Esophagus squamous epithelium (tissue), 5 donors: ENCODE results near the gene MSH4. TPM values are rescaled to one million over a fixed set of nuclear protein-coding genes. Genes with fewer than 3 reads are reported as not detected.
"Not testable (repeated sequence)": the region's sequence is repeated elsewhere in the genome, so short reads cannot be mapped to it uniquely, and the experiment has no call there.

ENCODE experiments used
- DNase-seq: peaks from one replicate; lab custom pipeline; 2025; lab: John Stamatoyannopoulos, UW
- H3K27ac ChIP-seq, 4 donors: fragments of 200-600 bp; sonication (generic); one replicate each; pipeline ENCODE4 v1.5.1; 2016 to 2019; ENCODE audit warnings: mild to moderate bottlenecking in 1 of 4
- H3K27me3 ChIP-seq, 4 donors: fragments of 200-600 bp; sonication (generic); 1 replicate in 3 of 4; 2 replicates in 1 of 4; pipeline versions ENCODE4 v1.5.1 to v1.6.0; 2017 to 2021; ENCODE audit warnings: antibody characterized with exemption in 1 of 4
- H3K36me3 ChIP-seq, 3 donors: fragments of 200-600 bp; sonication (generic); one replicate each; pipeline ENCODE4 v1.5.1; 2016 to 2019
- H3K4me1 ChIP-seq, 3 donors: fragments of 200-600 bp; sonication (generic); one replicate each; pipeline ENCODE4 v1.5.1; 2017 to 2019
- H3K4me3 ChIP-seq, 4 donors: fragments of 200-600 bp; sonication (generic); 1 replicate in 3 of 4; 2 replicates in 1 of 4; pipeline ENCODE4 v1.5.1; 2016 to 2019; ENCODE audit warnings: mild to moderate bottlenecking in 2 of 4, moderate library complexity in 1 of 4
- H3K9me3 ChIP-seq, 3 donors: fragments of 200-600 bp; sonication (generic); one replicate each; pipeline ENCODE4 v1.5.1; 2016 to 2019
- POLR2A ChIP-seq, 4 donors: fragments of 450-650 bp; IDR thresholded peaks; one replicate each; pipeline ENCODE4 v1.6.1; 2017; ENCODE audit warnings: antibody characterized with exemption in 4 of 4, mild to moderate bottlenecking in 4 of 4, moderate library complexity in 3 of 4
- WGBS, 2 donors: methylation state at CpG; one replicate each; pipeline ENCODE4 v1.1.5; 2018; 5-methylcytosine and 5-hydroxymethylcytosine counted together
- intact Hi-C: fragments of 100-400 bp; cut with DNase I; formaldehyde crosslinking; loops from one replicate; pipeline ENCODE4 v1.15.0; 2022
- total RNA-seq, 4 donors: library from RNA; depleted of rRNA; stranded (reverse); fragments of >200 nt; gene quantifications; one replicate each; pipeline ENCODE4 v1.1.0, GENCODE V29; 2016
- TF ChIP-seq, protein P1 (sequence below), 6 experiments: fragments of 450-650 bp in 4 of 6; fragments of 200-600 bp in 2 of 6; sonication (generic) in 2 of 6; IDR thresholded peaks; one replicate each; pipeline ENCODE4 v1.5.1; 2016 to 2019; ENCODE audit warnings: antibody characterized with exemption in 6 of 6, mild to moderate bottlenecking in 4 of 6, moderate library complexity in 4 of 6
- donor health status: DM: yes; HTN: yes; CAD: no.

MSH4 gene
- total RNA-seq, 4 donors from 2014 or later = 0.35 to 0.38 TPM; not detected in 2

DNA sequence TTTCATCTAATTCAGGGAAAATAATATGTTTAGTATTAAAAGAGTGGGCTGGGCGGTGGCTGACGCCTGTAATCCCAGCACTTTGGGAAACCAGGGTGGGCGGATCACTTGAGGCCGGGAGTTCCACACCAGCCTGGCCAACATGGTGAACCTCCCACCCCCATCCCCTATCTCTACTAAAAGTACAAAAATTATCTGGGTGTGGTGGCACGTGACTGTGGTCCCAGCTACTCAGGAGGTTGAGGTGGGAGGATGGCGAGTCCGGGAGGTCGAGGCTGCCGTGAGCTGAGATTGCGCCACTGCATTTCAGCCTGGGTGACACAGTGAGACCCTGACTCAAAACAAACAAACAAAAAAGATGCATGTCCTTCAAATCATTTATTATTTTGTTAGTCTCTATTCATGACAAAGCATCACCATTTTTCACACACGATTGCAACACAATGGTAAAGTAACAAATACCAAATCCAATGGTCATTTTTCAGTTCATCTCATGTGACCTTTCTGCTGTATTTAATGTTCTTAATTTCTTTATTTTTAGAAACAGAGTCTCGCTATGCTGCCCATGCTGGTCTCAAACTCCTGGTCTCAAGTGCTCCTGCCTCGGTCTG lies 1.0 kb downstream of the MSH4 start:
- WGBS, 2 donors = 85 to 87% methylated on average over 13 of the region's 13 CpGs
- no peaks in the 10 kb centered on the region for H3K9me3 ChIP-seq
- intact Hi-C loops = no loop called here
- H3K27ac ChIP-seq = no peak overlapping the region
- TF ChIP-seq, protein P1, sequence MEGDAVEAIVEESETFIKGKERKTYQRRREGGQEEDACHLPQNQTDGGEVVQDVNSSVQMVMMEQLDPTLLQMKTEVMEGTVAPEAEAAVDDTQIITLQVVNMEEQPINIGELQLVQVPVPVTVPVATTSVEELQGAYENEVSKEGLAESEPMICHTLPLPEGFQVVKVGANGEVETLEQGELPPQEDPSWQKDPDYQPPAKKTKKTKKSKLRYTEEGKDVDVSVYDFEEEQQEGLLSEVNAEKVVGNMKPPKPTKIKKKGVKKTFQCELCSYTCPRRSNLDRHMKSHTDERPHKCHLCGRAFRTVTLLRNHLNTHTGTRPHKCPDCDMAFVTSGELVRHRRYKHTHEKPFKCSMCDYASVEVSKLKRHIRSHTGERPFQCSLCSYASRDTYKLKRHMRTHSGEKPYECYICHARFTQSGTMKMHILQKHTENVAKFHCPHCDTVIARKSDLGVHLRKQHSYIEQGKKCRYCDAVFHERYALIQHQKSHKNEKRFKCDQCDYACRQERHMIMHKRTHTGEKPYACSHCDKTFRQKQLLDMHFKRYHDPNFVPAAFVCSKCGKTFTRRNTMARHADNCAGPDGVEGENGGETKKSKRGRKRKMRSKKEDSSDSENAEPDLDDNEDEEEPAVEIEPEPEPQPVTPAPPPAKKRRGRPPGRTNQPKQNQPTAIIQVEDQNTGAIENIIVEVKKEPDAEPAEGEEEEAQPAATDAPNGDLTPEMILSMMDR (IDR thresholded peaks at IDR 0.05) = no peak
- no peak for TF ChIP-seq POLR2A (IDR thresholded peaks at IDR 0.05)
- H3K27me3 ChIP-seq = no peaks in the 10 kb centered on the region
- H3K4me3 ChIP-seq = no peak overlapping the region
- peaks cover 0 to 14% (median 0%) of the 10 kb centered on the region in 3 donors for H3K4me1 ChIP-seq
- no peak for DNase-seq
- peaks cover 26 to 52% (median 28%) of the 10 kb centered on the region in 3 donors for H3K36me3 ChIP-seq

DNA sequence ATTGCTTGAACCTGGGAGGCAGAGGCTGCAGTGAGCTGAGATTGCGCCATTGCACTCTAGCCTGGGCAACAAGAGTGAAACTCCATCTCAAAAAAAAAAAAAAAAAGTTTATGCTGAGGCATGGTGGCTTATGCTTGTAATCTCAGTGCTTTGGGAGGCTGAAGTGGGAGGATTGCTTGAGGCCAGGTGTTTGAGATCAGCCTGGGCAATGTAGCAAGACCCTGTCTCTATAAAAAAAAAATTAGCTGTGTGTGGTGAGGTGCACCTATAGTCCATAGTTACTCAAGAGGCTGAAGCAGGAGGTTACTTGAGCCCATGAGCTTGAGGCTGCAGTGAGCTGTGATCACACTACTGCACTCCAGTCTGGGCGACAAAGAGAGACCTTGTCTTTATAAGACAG lies 4.8 kb downstream of the MSH4 start:
- intact Hi-C loops, DNase-seq, H3K9me3 ChIP-seq, H3K4me1 ChIP-seq, H3K27ac ChIP-seq, H3K4me3 ChIP-seq, H3K27me3 ChIP-seq: not testable (repeated sequence)
- WGBS, 2 donors = 88 to 90% methylated on average over 2 of the region's 2 CpGs
- peaks cover 0 to 15% (median 8%) of the 10 kb centered on the region in 3 donors for H3K36me3 ChIP-seq

DNA sequence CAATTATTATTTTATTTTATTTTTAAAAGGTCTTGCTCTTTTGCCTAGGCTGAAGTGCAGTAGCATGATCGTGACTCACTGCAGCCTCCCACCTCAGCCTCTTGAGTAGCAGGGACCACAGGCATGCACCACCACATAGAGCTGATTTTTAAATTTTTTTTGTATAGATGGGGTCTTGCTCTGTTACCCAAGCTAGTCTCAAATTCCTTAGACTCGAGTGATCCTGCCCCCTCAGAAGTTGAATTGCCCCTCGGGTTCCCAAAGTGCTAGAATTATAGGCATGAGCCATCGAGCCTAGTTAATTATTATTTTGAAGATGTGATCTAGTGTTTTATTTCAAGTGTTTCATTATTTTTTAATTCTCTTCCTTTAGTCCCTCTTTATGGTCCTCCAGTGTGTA lies 12.2 kb downstream of the MSH4 start:
- no peaks in the 10 kb centered on the region for H3K27me3 ChIP-seq
- DNase-seq = no peak
- intact Hi-C loops = no loop called here
- TF ChIP-seq POLR2A (IDR thresholded peaks at IDR 0.05) = no peak
- TF ChIP-seq, protein P1 (IDR thresholded peaks at IDR 0.05) = no peak
- no peaks in the 10 kb centered on the region for H3K9me3 ChIP-seq
- H3K36me3 ChIP-seq = no peaks in the 10 kb centered on the region
- no peak overlapping the region for H3K4me3 ChIP-seq
- WGBS, 2 donors = 89 to 93% methylated on average over 4 of the region's 4 CpGs
- H3K4me1 ChIP-seq = no peaks in the 10 kb centered on the region
- H3K27ac ChIP-seq = no peak overlapping the region

DNA sequence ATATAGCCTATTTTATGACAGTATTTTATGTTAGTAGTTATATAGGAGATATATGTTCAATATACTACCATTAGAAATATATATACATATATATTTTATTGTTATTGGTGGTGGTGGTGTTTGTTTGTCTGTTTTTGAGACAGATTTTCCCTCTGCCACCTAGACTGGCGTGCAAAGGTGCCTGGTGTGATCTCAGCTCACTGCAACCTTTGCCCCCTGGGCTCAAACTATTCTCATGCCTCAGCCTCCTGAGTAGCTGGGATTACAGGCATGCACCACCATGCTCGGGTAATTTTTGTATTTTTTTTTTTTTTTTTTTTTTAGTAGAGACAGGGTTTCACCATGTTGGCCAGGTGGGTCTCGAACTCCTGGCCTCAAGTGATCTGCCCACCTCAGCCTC lies 13.4 kb downstream of the MSH4 start:
- H3K4me1 ChIP-seq, H3K27ac ChIP-seq, intact Hi-C loops, H3K36me3 ChIP-seq, H3K9me3 ChIP-seq, DNase-seq, H3K27me3 ChIP-seq, H3K4me3 ChIP-seq: not testable (repeated sequence)
- 82 to 91% methylated on average over 3 of the region's 3 CpGs for WGBS, 2 donors

DNA sequence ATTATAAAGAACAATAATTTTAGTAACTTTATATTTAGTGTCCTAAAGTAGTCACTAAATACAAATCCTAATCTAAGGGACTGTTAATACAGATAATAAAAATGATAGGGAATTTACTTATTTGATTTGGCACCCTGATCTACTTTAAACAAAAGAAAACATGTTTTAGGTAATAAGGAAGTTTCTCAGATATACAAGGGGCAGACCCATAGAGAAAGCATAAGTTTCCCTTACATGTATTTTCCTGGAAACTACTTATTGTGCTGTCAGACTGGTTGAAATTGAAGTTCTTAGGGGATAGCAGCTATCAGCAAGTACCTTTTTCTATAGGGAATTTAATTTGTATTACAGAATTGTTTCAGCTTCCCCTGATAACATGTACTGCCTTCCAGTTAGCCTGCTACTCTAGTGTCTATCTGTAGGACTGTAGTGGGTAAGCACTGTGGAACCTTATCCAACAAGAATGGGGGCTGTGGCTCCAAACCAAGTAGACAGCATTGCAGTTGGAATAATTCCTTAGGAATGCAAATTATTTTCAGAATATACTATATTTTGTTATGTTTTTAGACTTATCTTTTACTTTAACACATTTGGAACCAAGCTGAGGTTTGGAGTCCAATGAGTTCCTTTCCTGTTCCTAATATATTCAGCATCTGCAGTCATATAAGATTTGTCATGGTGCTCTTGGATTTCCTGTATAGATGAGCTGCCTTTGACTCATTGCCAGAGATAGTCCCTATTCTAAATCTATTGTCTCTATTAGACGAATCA lies 14.7 kb downstream of the MSH4 start:
- intact Hi-C loops = no loop called here
- no peak for DNase-seq
- H3K9me3 ChIP-seq = no peaks in the 10 kb centered on the region
- TF ChIP-seq, protein P1 (IDR thresholded peaks at IDR 0.05) = no peak
- no peak for TF ChIP-seq POLR2A (IDR thresholded peaks at IDR 0.05)
- H3K27ac ChIP-seq = no peak overlapping the region
- no peak overlapping the region for H3K4me3 ChIP-seq
- no peaks in the 10 kb centered on the region for H3K27me3 ChIP-seq
- 50% methylated on average over 1 of the region's 1 CpG for WGBS, 2 donors
- H3K4me1 ChIP-seq = no peaks in the 10 kb centered on the region
- H3K36me3 ChIP-seq = no peaks in the 10 kb centered on the region

- WGBS, 2 donors = 78 to 94% methylated on average over 3 of the region's 3 CpGs
- no peak for TF ChIP-seq POLR2A (IDR thresholded peaks at IDR 0.05)
- TF ChIP-seq, protein P1 (IDR thresholded peaks at IDR 0.05) = no peak
- no peaks in the 10 kb centered on the region for H3K36me3 ChIP-seq
- no peak overlapping the region for H3K27ac ChIP-seq
- H3K4me1 ChIP-seq = no peaks in the 10 kb centered on the region
- H3K4me3 ChIP-seq = no peak overlapping the region
- H3K27me3 ChIP-seq = no peaks in the 10 kb centered on the region
- no peaks in the 10 kb centered on the region for H3K9me3 ChIP-seq
- intact Hi-C loops = no loop called here
- DNase-seq = no peak
Observed at GRCh38 chr1:75812065-75812464, 15.4 kb downstream of the MSH4 start.

- intact Hi-C loops, H3K4me1 ChIP-seq, H3K4me3 ChIP-seq, DNase-seq, H3K27ac ChIP-seq, H3K36me3 ChIP-seq, H3K27me3 ChIP-seq, H3K9me3 ChIP-seq: not testable (repeated sequence)
- 60 to 62% methylated on average over 1 of the region's 1 CpG for WGBS, 2 donors
Observed at GRCh38 chr1:75823596-75823995, 26.9 kb downstream of the MSH4 start.
